GM18868 (cell line): ENCODE results near the gene KCNF1.

Experiments used
- ATAC-seq: cut with Tn5 transposase; IDR thresholded peaks from one replicate; pipeline ENCODE4 v1.9.1; 2021; ENCODE audit warnings: mild to moderate bottlenecking, moderate library complexity; ENCODE audit not compliant: unreplicated experiment

The KCNF1 gene

GRCh38 chr2:10918661-10919409 is 7.1 kb downstream of the KCNF1 start:
- no peak for ATAC-seq

GRCh38 chr2:10919410-10919770 is 7.7 kb downstream of the KCNF1 start:
- no peak for ATAC-seq

DNA sequence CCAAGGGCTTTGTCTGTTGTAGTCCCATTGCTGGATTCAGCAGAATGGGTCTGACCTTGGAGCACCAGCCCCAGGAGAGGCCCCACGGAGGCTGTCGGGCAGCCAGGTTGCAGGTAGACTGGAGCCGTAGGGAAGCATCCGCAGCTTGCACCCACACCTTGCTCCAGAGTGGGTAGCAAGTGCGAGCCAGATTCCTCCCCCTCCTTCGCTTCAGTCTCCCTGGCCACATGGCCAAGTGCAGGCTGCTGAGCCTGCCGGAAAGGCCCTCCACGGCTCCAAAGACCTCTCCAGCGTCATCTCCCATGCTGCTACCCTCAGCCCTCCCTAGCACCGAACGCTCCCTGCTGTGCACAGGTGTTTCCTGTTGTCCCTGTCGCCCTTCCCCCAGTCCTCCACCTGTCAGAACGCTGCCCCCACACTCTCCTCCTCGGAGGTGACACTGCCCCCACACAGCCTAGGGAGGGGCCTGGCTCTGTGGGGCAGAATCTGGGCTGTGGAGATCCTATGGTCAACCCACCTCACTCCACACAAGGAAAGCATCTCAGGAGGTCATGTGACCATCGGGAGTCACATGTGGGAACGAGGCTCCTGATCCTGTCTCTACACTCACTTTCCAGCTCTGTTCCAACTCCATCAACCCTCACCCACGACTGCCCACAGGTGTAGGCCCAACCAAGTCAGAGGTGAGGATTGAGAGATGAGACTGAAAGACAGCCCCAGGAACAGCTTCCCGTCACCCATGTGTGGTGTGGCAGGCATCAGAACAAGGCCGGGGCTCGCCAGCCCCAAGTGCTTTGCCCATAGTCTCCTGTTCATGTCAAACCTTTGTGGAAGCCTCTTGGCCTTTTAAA is 8.3 kb downstream of the KCNF1 start:
- no peak for ATAC-seq

DNA sequence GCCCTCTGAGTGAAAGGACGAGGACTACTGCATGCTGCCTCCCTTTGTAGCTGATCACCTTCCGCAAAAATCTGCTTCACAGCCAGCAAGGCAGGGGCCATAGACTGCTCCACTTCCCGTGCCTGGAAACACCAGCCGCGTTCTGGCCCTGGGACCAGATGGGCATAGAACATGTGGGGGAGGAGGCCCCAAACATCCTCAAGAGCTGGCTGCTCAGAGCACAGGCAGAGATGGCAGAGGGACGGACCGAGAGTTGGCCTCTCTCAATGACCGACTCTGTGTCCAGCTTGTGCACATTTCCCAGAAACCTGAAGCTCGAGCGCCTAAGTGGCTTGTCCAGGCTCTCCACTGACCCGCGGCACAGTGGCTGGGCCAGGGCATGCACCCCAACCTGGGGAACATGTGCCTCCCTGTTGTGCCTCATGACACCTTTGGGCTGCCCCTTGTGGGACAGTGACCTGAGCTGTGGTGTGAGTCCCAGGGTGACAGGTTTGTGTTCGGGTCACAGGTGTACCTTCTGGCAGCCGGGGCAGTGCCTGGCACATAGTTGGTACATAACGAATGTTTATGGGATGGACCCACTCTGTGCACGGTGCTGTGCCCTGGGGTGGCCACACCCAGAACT is 9.1 kb downstream of the KCNF1 start:
- ATAC-seq: no peak

DNA sequence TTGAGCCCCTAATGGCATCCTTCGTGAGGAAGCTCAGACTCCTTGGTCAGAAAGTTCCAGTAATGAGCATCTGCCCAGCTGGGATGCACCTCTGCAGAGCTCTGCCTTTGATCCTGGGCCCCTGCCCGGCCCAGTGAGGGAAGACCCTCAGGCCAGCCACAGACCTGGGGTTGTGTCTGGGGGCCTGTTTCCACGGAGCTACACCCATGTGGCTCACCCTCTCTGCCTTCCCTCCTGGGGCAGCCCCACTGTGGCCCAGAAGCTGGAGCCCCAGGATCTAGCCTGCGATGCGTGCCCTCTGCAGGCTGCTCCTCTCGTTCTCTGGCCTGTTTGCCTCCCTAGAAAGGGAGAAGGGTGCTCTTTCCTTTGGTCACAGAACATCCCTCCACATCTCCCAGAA is 9.8 kb downstream of the KCNF1 start:
- no peak for ATAC-seq

- no peak for ATAC-seq
Measured at GRCh38 chr2:10922307-10923007, 10.7 kb downstream of the KCNF1 start.

- ATAC-seq: no peak
Measured at GRCh38 chr2:10923008-10923375, 11.3 kb downstream of the KCNF1 start.

- ATAC-seq: no peak
Measured at GRCh38 chr2:10923965-10924364, 12.2 kb downstream of the KCNF1 start.

DNA sequence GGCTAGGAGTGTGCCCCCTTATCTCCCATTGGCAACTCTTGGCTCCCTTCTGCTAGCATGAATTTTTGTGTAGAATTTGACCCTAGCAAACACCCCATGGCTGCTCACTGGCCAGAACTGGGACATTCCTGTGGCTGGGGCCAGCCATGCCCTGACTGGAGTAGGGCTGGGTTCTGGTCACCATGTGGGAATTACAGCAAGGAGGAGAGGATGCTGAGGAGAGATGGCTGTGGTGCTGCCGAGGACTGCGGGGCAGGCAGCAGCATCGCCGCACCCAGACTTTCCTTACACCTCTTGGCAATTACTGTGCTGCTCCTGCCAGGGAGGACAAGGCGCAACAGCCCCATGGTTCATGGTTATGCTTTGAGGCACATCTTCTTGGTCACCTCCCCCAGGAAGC is 12.7 kb downstream of the KCNF1 start:
- ATAC-seq: no peak

- no peak for ATAC-seq
Measured at GRCh38 chr2:10924859-10925258, 13.1 kb downstream of the KCNF1 start.

DNA sequence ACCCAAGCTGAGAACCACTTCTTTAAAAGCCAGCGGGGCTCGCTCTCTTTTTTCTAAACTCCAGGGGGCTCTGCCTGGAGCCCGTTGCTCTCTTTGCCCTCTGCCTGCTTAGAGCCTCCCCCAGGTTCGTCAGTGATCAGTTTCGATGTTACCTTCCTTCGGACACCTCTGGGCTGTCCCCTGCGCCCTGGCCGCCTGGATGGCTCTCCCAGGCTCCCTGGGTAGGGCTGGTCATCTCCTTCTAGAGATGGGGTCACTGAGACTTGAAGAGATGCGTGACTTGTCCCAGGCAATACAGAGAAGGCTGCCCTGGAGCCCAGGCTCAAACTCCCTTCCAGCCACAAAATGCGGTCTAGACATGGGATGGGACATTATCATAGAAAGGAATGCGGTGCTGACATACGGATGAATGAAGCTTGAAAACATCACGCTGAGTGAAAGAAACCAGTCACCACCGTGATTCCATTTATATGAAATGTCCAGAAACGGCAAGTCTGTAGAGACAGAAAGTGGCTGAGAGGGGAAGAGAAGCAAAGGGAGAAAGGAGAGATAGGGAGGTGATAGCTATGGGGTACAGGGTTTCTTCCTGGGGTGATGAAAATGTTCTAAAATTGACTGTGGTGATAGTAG is 14.6 kb downstream of the KCNF1 start:
- ATAC-seq: no peak

DNA sequence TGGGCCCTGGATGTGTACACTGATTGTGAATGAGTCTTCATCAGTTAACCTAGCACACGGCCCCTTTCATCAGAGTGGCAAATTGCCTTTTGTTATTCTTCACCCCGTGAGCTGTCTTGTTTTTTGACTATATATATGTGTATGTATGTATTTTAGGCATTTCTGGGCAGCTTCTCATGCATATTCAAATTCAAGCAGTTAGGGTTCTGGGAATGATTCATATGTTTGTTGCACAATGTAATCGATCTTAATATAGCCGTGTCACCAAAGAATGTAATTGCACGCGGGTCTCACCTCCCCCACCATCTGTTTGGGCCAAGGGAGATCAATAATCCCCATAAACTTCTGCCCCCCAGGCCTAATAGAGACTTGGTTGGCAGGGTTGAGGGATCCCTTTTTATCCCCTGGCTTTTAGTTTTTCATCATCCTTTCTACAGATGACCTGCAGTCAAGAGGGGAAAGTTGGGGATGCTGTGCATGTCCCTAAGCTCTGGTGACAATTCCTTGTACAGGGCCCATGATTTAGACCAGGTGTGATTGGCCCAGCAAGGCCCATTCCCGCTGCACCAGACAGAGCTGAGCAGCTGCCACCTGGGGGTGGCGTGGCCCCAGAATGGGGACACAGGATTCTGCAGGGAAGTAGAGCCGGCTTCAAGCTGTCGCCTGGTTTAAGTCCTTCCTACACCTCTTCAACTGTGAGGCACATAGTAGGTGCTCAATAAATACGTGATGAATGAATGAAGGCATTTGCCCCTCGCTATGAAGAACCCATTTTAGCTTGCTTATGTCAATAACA is 19.2 kb downstream of the KCNF1 start:
- ATAC-seq: no peak

DNA sequence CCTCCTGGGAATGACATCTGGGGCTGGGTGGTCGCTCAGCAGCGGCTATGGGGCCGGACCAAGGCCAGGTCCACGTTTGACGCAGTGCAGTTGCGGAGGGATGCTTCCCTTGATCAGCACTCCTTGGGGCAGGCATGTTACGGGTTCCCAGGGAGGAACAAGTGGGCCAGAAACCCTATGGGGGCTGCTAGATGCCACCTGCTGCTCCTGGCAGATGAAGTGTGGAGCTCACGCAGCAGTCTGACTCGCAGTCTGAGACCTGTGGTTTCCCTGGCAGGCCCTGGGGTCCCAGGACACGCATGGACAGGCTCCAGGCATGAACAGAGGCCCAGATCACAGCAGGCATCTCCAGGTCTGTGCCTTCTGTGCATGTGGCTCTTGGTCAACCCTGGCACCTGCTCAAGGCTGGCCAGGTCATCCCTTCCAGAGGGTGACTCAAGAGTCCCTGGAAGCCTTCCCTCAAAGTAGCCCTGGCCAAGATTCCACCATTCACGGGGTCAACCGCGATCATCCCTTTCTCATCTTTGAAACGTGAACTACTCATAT is 20.0 kb downstream of the KCNF1 start:
- ATAC-seq: no peak

DNA sequence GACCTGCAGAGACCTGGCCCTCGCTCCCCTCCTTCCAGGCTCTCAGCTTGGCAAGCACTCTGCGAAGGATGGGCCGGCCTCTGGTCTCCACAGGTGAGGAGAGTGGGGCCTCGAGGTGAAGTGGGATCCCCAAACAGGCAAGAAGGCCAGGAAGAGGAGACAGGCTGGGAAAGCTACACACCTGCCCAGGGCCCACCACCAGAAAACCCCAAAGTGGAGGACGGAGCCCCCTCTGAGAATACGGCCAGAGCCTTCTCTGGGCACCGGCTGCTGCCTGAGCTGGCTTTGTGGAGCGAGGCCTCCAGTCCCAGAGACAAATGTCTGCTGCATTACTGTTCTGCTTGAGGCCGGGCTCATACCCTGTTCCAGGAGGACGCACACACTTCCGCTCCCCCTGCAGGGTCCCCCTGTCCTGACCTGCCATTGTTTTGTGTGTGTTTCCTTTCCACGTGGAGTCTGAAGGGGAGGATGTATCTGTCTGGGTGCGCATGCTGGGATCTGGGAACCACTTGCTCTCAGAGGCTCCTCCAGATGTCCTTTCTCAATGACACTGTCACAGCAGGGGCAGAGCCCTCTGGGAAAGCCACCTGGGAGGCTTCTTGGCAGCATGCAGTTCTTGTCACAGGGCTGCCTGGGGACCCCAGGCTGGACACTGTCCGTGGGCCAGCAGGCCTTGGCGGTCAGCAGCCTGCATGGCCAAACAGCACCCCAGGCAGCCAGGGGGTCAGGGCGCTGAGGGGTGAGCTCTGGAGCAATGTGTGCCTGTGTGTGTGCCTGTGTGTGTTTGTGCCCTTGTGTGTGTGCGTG is 20.8 kb downstream of the KCNF1 start:
- ATAC-seq: no peak

- no peak for ATAC-seq
Measured at GRCh38 chr2:10933700-10934225, 22.0 kb downstream of the KCNF1 start.

- ATAC-seq: no peak
Measured at GRCh38 chr2:10934308-10934978, 22.7 kb downstream of the KCNF1 start.

- ATAC-seq: no peak
Measured at GRCh38 chr2:10934979-10935350, 23.2 kb downstream of the KCNF1 start.

DNA sequence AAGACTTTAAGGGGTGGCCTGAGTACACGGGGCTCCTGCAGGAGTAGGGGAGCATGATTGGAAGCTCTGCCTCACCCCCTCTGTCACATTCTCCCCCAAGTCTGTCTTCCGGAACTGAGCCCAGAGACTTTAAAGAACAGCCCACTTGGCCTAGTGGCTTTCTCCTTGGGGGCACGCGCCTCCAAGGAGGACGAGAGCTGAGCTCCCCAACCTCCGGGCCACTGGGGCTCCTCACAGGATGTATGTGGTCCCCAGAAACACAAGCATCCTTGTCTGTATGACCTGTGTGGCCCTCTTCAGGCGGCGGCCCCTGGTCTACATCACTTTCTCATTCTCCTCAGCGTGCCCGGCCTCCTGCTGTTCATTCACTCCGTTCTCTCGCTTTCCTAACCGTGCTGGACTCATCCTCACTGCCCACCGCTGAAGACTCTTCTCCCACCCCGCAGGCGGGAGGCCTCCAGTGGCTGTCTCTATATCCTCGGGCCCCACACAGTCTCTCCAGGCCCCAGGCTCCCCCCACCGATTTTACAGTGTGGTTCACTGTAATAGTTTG is 23.7 kb downstream of the KCNF1 start:
- ATAC-seq: no peak
